GM23338 (cell line): Measurements from ENCODE around the gene DOCK7. TPM values are rescaled to one million over a fixed set of nuclear protein-coding genes. Genes with fewer than 3 reads are reported as not detected.

Experiments used
- ATAC-seq: fragments of 200-7000 bp; cut with Tn5 transposase; 3 replicates; pipeline ENCODE4 v1.9.1; 2020
- DNase-seq: peaks from one replicate; pipeline ENCODE4 v3.0.0-alpha.2; 2015; ENCODE audit warnings: low spot score
- H2AFZ ChIP-seq: fragments of 200-600 bp; sonication (generic); 2 replicates; pipeline ENCODE4 v1.8.0; 2016; ENCODE audit warnings: antibody characterized with exemption, mild to moderate bottlenecking, moderate library complexity
- H3F3A ChIP-seq: fragments of 200-600 bp; sonication (generic); replicated peaks from 2 replicates; pipeline ENCODE4 v1.8.0; 2017; ENCODE audit warnings: antibody characterized with exemption, mixed run types, low read depth
- H3K27ac ChIP-seq: fragments of 200-600 bp; sonication (generic); 2 replicates; pipeline ENCODE4 v1.6.1; 2016; ENCODE audit warnings: low read depth
- H3K27me3 ChIP-seq: fragments of 200-600 bp; sonication (generic); 2 replicates; pipeline ENCODE4 v1.8.0; 2016; ENCODE audit warnings: mild to moderate bottlenecking, mixed run types, moderate library complexity; ENCODE audit not compliant: insufficient read depth
- H3K36me3 ChIP-seq: fragments of 200-600 bp; sonication (generic); 2 replicates; pipeline ENCODE4 v1.8.0; 2016; ENCODE audit warnings: mild to moderate bottlenecking; ENCODE audit not compliant: insufficient read depth
- H3K4me1 ChIP-seq: fragments of 200-600 bp; sonication (generic); 2 replicates; pipeline ENCODE4 v1.8.0; 2016; ENCODE audit warnings: mild to moderate bottlenecking, moderate library complexity; ENCODE audit not compliant: insufficient read depth
- H3K4me2 ChIP-seq: fragments of 200-600 bp; sonication (generic); 2 replicates; pipeline ENCODE4 v1.7.1; 2017; ENCODE audit warnings: mixed run types
- H3K4me3 ChIP-seq: fragments of 200-600 bp; sonication (generic); 2 replicates; pipeline ENCODE4 v1.6.1; 2016; ENCODE audit warnings: mixed run types
- H3K79me2 ChIP-seq: fragments of 200-600 bp; sonication (generic); replicated peaks from 2 replicates; pipeline ENCODE4 v1.8.0; 2017; ENCODE audit warnings: mild to moderate bottlenecking; ENCODE audit not compliant: insufficient read depth
- H3K9me2 ChIP-seq: fragments of 200-600 bp; sonication (generic); 2 replicates; pipeline ENCODE4 v1.8.0; 2017; ENCODE audit not compliant: insufficient read depth
- H4K20me1 ChIP-seq: fragments of 200-600 bp; sonication (generic); replicated peaks from 2 replicates; pipeline ENCODE4 v1.8.0; 2017; ENCODE audit warnings: mild to moderate bottlenecking; ENCODE audit not compliant: insufficient read depth
- H3K27ac Mint-ChIP-seq: 2 replicates; pipeline ENCODE4 v1.8.0; 2020; ENCODE audit warnings: inconsistent platforms, mild to moderate bottlenecking, moderate library complexity, mixed read lengths
- H3K27me3 Mint-ChIP-seq: 3 replicates; pipeline ENCODE4 v1.8.0; 2022; ENCODE audit warnings: low read depth, mild to moderate bottlenecking, moderate library complexity, mixed read lengths, inconsistent platforms; ENCODE audit not compliant: insufficient read depth, poor library complexity
- H3K36me3 Mint-ChIP-seq: 3 replicates; pipeline ENCODE4 v1.8.0; 2021; ENCODE audit warnings: low read depth, mild to moderate bottlenecking, inconsistent platforms, moderate library complexity, mixed read lengths
- H3K4me1 Mint-ChIP-seq: 3 replicates; pipeline ENCODE4 v1.8.0; 2020; ENCODE audit warnings: mild to moderate bottlenecking, inconsistent platforms, mixed read lengths
- H3K4me3 Mint-ChIP-seq: 3 replicates; pipeline ENCODE4 v1.8.0; 2021; ENCODE audit warnings: moderate library complexity, mild to moderate bottlenecking, inconsistent platforms, mixed read lengths
- H3K9me3 Mint-ChIP-seq: 3 replicates; pipeline ENCODE4 v1.8.0; 2020; ENCODE audit warnings: moderate library complexity, mild to moderate bottlenecking, inconsistent platforms, mixed read lengths
- CREB1 ChIP-seq: fragments of 250-450 bp; sonication (Bioruptor Pico); IDR thresholded peaks from 2 replicates; pipeline ENCODE4 v1.5.0; 2020; ENCODE audit warnings: low read depth, mild to moderate bottlenecking, moderate library complexity
- ETS1 ChIP-seq: IDR thresholded peaks from 2 replicates; pipeline ENCODE4 v1.6.1; 2016; ENCODE audit warnings: antibody characterized with exemption
- EZH2 ChIP-seq: fragments of 200-600 bp; sonication (generic); IDR thresholded peaks from one replicate; pipeline ENCODE4 v1.8.0; 2017; ENCODE audit warnings: antibody characterized with exemption, mild to moderate bottlenecking, low read depth; ENCODE audit not compliant: unreplicated experiment
- JUNB ChIP-seq: IDR thresholded peaks from one replicate; pipeline ENCODE4 v1.6.1; 2016; ENCODE audit warnings: antibody characterized with exemption; ENCODE audit not compliant: unreplicated experiment
- NANOG ChIP-seq: IDR thresholded peaks from 2 replicates; pipeline ENCODE4 v1.6.1; 2016; ENCODE audit warnings: antibody characterized with exemption, borderline replicate concordance
- POLR2AphosphoS5 ChIP-seq: IDR thresholded peaks from 2 replicates; pipeline ENCODE4 v1.6.1; 2016; ENCODE audit warnings: antibody characterized with exemption, low read depth
- REST ChIP-seq: IDR thresholded peaks from one replicate; pipeline ENCODE4 v1.6.1; 2018; ENCODE audit warnings: antibody characterized with exemption; ENCODE audit not compliant: unreplicated experiment
- STAT1 ChIP-seq: IDR thresholded peaks from one replicate; pipeline ENCODE4 v1.6.1; 2016; ENCODE audit warnings: antibody characterized with exemption; ENCODE audit not compliant: unreplicated experiment
- ZNF114 ChIP-seq: fragments of 250-450 bp; sonication (Bioruptor Pico); IDR thresholded peaks from 2 replicates; pipeline ENCODE4 v1.5.0; 2020; ENCODE audit warnings: mild to moderate bottlenecking, moderate library complexity
- ZNF331 ChIP-seq: fragments of 250-450 bp; sonication (Bioruptor Pico); IDR thresholded peaks from 2 replicates; pipeline ENCODE4 v1.5.0; 2020; ENCODE audit warnings: low read depth, mild to moderate bottlenecking, moderate library complexity
- ZNF462 ChIP-seq: fragments of 250-450 bp; sonication (Bioruptor Pico); IDR thresholded peaks from 2 replicates; pipeline ENCODE4 v1.5.0; 2020; ENCODE audit warnings: mild to moderate bottlenecking, moderate library complexity
- polyA plus RNA-seq: library from polyadenylated mRNA; unstranded; fragments of >200 nt; fragmentation: Nextera tagmentation; extraction: Ambion mirVana; gene quantifications from 2 replicates; pipeline ENCODE4 v1.2.1, GENCODE V29; 2016
- total RNA-seq: library from RNA; depleted of rRNA; stranded (reverse); fragments of >200 nt; shearing (Covaris generic); gene quantifications from 2 replicates; pipeline ENCODE4 v1.2.3, GENCODE V29; 2014
- TF ChIP-seq, protein P1 (sequence below), 2 experiments: fragments of 200-600 bp in 1 of 2; sonication (generic) in 1 of 2; conservative IDR thresholded peaks; 2 replicates each; pipeline versions ENCODE4 v1.5.1 to v1.6.1; 2016 to 2017; ENCODE audit warnings: antibody characterized with exemption in 2 of 2, low read depth in 2 of 2, mild to moderate bottlenecking in 2 of 2, moderate library complexity in 1 of 2

Gene DOCK7
- total and polyA plus RNA-seq, 2 experiments from 2014 or later, result 20.5 to 37.3 TPM

DNA sequence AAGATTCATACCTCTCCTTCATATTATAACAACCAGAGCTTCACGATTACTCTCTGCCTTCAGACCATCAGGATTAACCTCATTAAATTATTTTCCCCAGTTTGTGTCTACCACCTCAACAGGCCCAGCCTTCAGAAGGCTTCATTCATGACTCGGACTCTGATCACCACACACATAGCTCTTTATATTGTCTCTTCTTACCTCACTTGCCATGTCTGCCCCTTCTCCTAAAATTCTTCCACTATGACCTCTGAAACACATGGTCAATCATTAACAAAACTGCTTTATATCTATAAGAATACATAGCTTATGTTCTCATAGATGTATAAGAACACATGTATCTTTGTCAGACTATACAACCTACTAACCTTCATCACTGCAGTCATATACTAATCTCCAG is 171.6 kb downstream of the DOCK7 start (continued):
- TF ChIP-seq, protein P1, sequence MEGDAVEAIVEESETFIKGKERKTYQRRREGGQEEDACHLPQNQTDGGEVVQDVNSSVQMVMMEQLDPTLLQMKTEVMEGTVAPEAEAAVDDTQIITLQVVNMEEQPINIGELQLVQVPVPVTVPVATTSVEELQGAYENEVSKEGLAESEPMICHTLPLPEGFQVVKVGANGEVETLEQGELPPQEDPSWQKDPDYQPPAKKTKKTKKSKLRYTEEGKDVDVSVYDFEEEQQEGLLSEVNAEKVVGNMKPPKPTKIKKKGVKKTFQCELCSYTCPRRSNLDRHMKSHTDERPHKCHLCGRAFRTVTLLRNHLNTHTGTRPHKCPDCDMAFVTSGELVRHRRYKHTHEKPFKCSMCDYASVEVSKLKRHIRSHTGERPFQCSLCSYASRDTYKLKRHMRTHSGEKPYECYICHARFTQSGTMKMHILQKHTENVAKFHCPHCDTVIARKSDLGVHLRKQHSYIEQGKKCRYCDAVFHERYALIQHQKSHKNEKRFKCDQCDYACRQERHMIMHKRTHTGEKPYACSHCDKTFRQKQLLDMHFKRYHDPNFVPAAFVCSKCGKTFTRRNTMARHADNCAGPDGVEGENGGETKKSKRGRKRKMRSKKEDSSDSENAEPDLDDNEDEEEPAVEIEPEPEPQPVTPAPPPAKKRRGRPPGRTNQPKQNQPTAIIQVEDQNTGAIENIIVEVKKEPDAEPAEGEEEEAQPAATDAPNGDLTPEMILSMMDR (conservative IDR thresholded peaks at IDR 0.05; ENCODE audit: low read depth in 2 of 2), result no peak
- no peak for TF ChIP-seq ZNF331 (CRISPR knock-in tag)
- no peak for TF ChIP-seq ZNF114 (CRISPR knock-in tag)
- no peak for TF ChIP-seq CREB1 (CRISPR knock-in tag)

- Mint-ChIP-seq H3K4me3 (no peak overlapping the region), H3K9me3 (peaks cover 8% of the 10 kb centered on the region; the same call in 2 of the 3 replicates), H3K36me3 (peaks cover 13% of the 10 kb centered on the region; the same call in 2 of the 3 replicates), H3K4me1 (no peaks in the 10 kb centered on the region), H3K27ac (no peak overlapping the region), H3K27me3 (no peaks in the 10 kb centered on the region)
- H4K20me1 ChIP-seq, result no peaks in the 10 kb centered on the region
- no peak overlapping the region for H3K4me2 ChIP-seq
- no peaks in the 10 kb centered on the region for H3F3A ChIP-seq
- TF ChIP-seq REST, result no peak
- TF ChIP-seq STAT1, result no peak
- TF ChIP-seq CREB1 (CRISPR knock-in tag), result no peak
- TF ChIP-seq EZH2, result no peak
- no peak for TF ChIP-seq ZNF462
- no peak for TF ChIP-seq ETS1
- TF ChIP-seq JUNB, result no peak
- TF ChIP-seq NANOG, result no peak
- TF ChIP-seq POLR2AphosphoS5, result no peak
- H3K27ac ChIP-seq, result no peak overlapping the region
- no peaks in the 10 kb centered on the region for H3K4me1 ChIP-seq
- no peak overlapping the region for H2AFZ ChIP-seq
- no peaks in the 10 kb centered on the region for H3K36me3 ChIP-seq
- no peaks in the 10 kb centered on the region for H3K79me2 ChIP-seq
- no peaks in the 10 kb centered on the region for H3K27me3 ChIP-seq
- ATAC-seq (no peak), DNase-seq (no peak)
- H3K4me3 ChIP-seq, result no peak overlapping the region
- no peaks in the 10 kb centered on the region for H3K9me2 ChIP-seq
Measured at GRCh38 chr1:62514746-62515423, 173.3 kb downstream of the DOCK7 start.
